Stomach (tissue), 9 donors: ENCODE measurements around the gene ACOX2. TPM values are rescaled to one million over a fixed set of nuclear protein-coding genes. Genes with fewer than 3 reads are reported as not detected.

ENCODE experiments used
- DNase-seq, 2 donors: peaks; one replicate each; pipeline versions ENCODE4 v3.0.0 to v3.0.0-alpha.2; 2013 to 2019
- H3K27ac ChIP-seq, 5 donors: fragments of 200-600 bp in 4 of 5; sonication (generic) in 4 of 5; one replicate each; pipeline ENCODE4 v1.5.1; 2013 to 2019; ENCODE audit warnings: mild to moderate bottlenecking in 1 of 5, moderate library complexity in 1 of 5
- H3K27me3 ChIP-seq, 3 donors: fragments of 200-600 bp; sonication (generic); one replicate each; pipeline ENCODE4 v1.5.1; 2017 to 2019; ENCODE audit warnings: mixed run types in 1 of 3
- H3K36me3 ChIP-seq, 4 donors: fragments of 200-600 bp; sonication (generic); 1 replicate in 3 of 4; 2 replicates in 1 of 4; pipeline ENCODE4 v1.5.1; 2016 to 2019
- H3K4me1 ChIP-seq, 4 donors: fragments of 200-600 bp; sonication (generic); one replicate each; pipeline ENCODE4 v1.5.1; 2016 to 2019
- H3K4me3 ChIP-seq, 4 donors: fragments of 200-600 bp; sonication (generic) in 3 of 4; one replicate each; pipeline ENCODE4 v1.5.1; 2016 to 2019; ENCODE audit warnings: mild to moderate bottlenecking in 1 of 4
- H3K9me3 ChIP-seq, 4 donors: fragments of 200-600 bp; sonication (generic); one replicate each; pipeline ENCODE4 v1.5.1; 2016 to 2019
- CTCF ChIP-seq, 7 experiments: fragments of 450-650 bp in 4 of 7; fragments of 200-600 bp in 3 of 7; sonication (generic) in 3 of 7; IDR thresholded peaks; one replicate each; pipeline ENCODE4 v1.5.1; 2016 to 2019; ENCODE audit warnings: antibody characterized with exemption in 7 of 7, control low read depth in 2 of 7, mild to moderate bottlenecking in 1 of 7
- EP300 ChIP-seq: sonication (generic); formaldehyde crosslinking; IDR thresholded peaks from one replicate; pipeline ENCODE4 v1.6.1; 2017; ENCODE audit warnings: antibody characterized with exemption
- POLR2A ChIP-seq, 4 donors: fragments of 450-650 bp; IDR thresholded peaks; one replicate each; pipeline ENCODE4 v1.6.1; 2016; ENCODE audit warnings: antibody characterized with exemption in 4 of 4, control low read depth in 2 of 4, mild to moderate bottlenecking in 1 of 4, moderate library complexity in 1 of 4
- POLR2AphosphoS5 ChIP-seq, 3 donors: sonication (generic); formaldehyde crosslinking; IDR thresholded peaks; one replicate each; pipeline ENCODE4 v1.6.1; 2016; ENCODE audit warnings: antibody characterized with exemption in 3 of 3
- WGBS, 5 donors: extraction: QIAGEN DNeasy Blood & Tissue Kit in 3 of 5; methylation state at CpG; one replicate each; pipeline versions ENCODE4 v1.1.5 to v1.1.7; 2013 to 2018; 5-methylcytosine and 5-hydroxymethylcytosine counted together
- intact Hi-C: fragments of 100-400 bp; cut with DNase I; formaldehyde crosslinking; loops from one replicate; pipeline ENCODE4 v1.15.1; 2023; ENCODE audit warnings: low total_unique reads
- polyA plus RNA-seq, 3 donors: library from polyadenylated mRNA; stranded (reverse); fragments of 200-250 nt; gene quantifications; one replicate each; pipeline ENCODE4 v1.2.3, GENCODE V29; 2013
- total RNA-seq, 5 donors: library from RNA; depleted of rRNA; stranded (reverse); fragments of >200 nt; gene quantifications; one replicate each; pipeline versions ENCODE4 v1.1.0 to v1.2.3, GENCODE V29; 2014 to 2016
- donor health status: healthy with polysubstance abuse.
- donor health status: Bipolar disorder and iron deficiency.
- donor health status: healthy.

Gene ACOX2
- total and polyA plus RNA-seq, 8 donors: 1.6 to 22.2 (median 7.5) TPM; not detected in 1

GRCh38 chr3:58562498-58562897, 25.5 kb upstream of the ACOX2 start:
- intact Hi-C loops: no loop called here
- WGBS, 5 donors: 76 to 91% (median 87%) methylated on average over 2 to 4 of the region's 4 CpGs; no CpG with 5 or more reads in 1 of the 5 donors

GRCh38 chr3:58560771-58561311, 23.9 kb upstream of the ACOX2 start:
- Histone ChIP-seq H3K36me3 (peaks cover 0 to 29% (median 6%) of the 10 kb centered on the region in 4 donors), H3K4me1 (peaks cover 0 to 10% (median 0%) of the 10 kb centered on the region in 4 donors), H3K27ac (no peak overlapping the region), H3K9me3 (no peaks in the 10 kb centered on the region), H3K4me3 (no peak overlapping the region), H3K27me3 (no peaks in the 10 kb centered on the region)
- TF ChIP-seq POLR2A (IDR thresholded peaks at IDR 0.05) (no peak), POLR2AphosphoS5 (IDR thresholded peaks at IDR 0.05) (no peak)
- peak in 1 of 2 donors; percentile 59 for DNase-seq
- intact Hi-C loops: no loop called here
- 72 to 77% (median 74%) methylated on average over 12 of the region's 12 CpGs for WGBS, 5 donors

More at GRCh38 chr3:58562498-58562897, 25.5 kb upstream of the ACOX2 start:
- no peaks in the 10 kb centered on the region for H3K9me3 ChIP-seq
- H3K36me3 ChIP-seq: peaks cover 0 to 43% (median 18%) of the 10 kb centered on the region in 4 donors
- peaks cover 0 to under 1% (median 0%) of the 10 kb centered on the region in 4 donors for H3K4me1 ChIP-seq
- no peak overlapping the region for H3K4me3 ChIP-seq
- no peaks in the 10 kb centered on the region for H3K27me3 ChIP-seq
- TF ChIP-seq CTCF (IDR thresholded peaks at IDR 0.05) (no peak), POLR2A (IDR thresholded peaks at IDR 0.05) (no peak), POLR2AphosphoS5 (IDR thresholded peaks at IDR 0.05) (no peak), EP300 (no peak)
- no peak for DNase-seq
- H3K27ac ChIP-seq: no peak overlapping the region

- Histone ChIP-seq H3K27ac (no peak overlapping the region), H3K27me3 (no peaks in the 10 kb centered on the region), H3K36me3 (peaks cover 0 to 22% (median 3%) of the 10 kb centered on the region in 4 donors), H3K4me1 (peaks cover 0 to 10% (median 0%) of the 10 kb centered on the region in 4 donors), H3K4me3 (no peak overlapping the region), H3K9me3 (no peaks in the 10 kb centered on the region)
- no peak for DNase-seq
- WGBS, 5 donors: 81 to 96% (median 89%) methylated on average over 5 of the region's 5 CpGs
- TF ChIP-seq CTCF (IDR thresholded peaks at IDR 0.05): no peak
- no peak for TF ChIP-seq POLR2A (IDR thresholded peaks at IDR 0.05)
- TF ChIP-seq POLR2AphosphoS5 (IDR thresholded peaks at IDR 0.05): no peak
- TF ChIP-seq EP300: no peak
- intact Hi-C loops: no loop called here
Measured at GRCh38 chr3:58559586-58559985, 22.6 kb upstream of the ACOX2 start.

- peaks cover 0 to 4% (median 0%) of the 10 kb centered on the region in 4 donors for H3K36me3 ChIP-seq
- 82 to 92% (median 90%) methylated on average over 6 of the region's 6 CpGs for WGBS, 5 donors
- H3K27me3 ChIP-seq: no peaks in the 10 kb centered on the region
- no peak overlapping the region for H3K27ac ChIP-seq
- peaks cover 0 to 10% (median 0%) of the 10 kb centered on the region in 4 donors for H3K4me1 ChIP-seq
- H3K4me3 ChIP-seq: no peak overlapping the region
- intact Hi-C loops: no loop called here
- no peak for TF ChIP-seq POLR2A (IDR thresholded peaks at IDR 0.05)
- TF ChIP-seq EP300: no peak
- no peak for TF ChIP-seq POLR2AphosphoS5 (IDR thresholded peaks at IDR 0.05)
- no peak for TF ChIP-seq CTCF (IDR thresholded peaks at IDR 0.05)
- H3K9me3 ChIP-seq: peaks cover 0 to under 1% (median 0%) of the 10 kb centered on the region in 4 donors
- no peak for DNase-seq
Measured at GRCh38 chr3:58557491-58557890, 20.5 kb upstream of the ACOX2 start.

- no peak overlapping the region for H3K27ac ChIP-seq
- no peak for DNase-seq
- WGBS, 5 donors: 60 to 80% (median 69%) methylated on average over 6 of the region's 6 CpGs
- intact Hi-C loops: no loop called here
- H3K4me1 ChIP-seq: peaks cover 0 to 10% (median 0%) of the 10 kb centered on the region in 4 donors
- H3K4me3 ChIP-seq: no peak overlapping the region
- H3K36me3 ChIP-seq: no peaks in the 10 kb centered on the region
- no peaks in the 10 kb centered on the region for H3K27me3 ChIP-seq
- H3K9me3 ChIP-seq: peaks cover 0 to 6% (median 0%) of the 10 kb centered on the region in 4 donors
- TF ChIP-seq POLR2AphosphoS5 (IDR thresholded peaks at IDR 0.05): no peak
- TF ChIP-seq EP300: no peak
- no peak for TF ChIP-seq CTCF (IDR thresholded peaks at IDR 0.05)
- TF ChIP-seq POLR2A (IDR thresholded peaks at IDR 0.05): no peak
Measured at GRCh38 chr3:58556761-58557221, 19.8 kb upstream of the ACOX2 start.
